GM12874 (cell line): ENCODE measurements around the gene GPR18.

Source experiments
- TF ChIP-seq, protein P1 (sequence below): IDR thresholded peaks from 2 replicates; pipeline ENCODE4 v1.5.1; 2011; ENCODE audit warnings: low read depth, mild to moderate bottlenecking, control low read depth, low read length, moderate library complexity; ENCODE audit not compliant: insufficient read depth

The GPR18 gene

DNA sequence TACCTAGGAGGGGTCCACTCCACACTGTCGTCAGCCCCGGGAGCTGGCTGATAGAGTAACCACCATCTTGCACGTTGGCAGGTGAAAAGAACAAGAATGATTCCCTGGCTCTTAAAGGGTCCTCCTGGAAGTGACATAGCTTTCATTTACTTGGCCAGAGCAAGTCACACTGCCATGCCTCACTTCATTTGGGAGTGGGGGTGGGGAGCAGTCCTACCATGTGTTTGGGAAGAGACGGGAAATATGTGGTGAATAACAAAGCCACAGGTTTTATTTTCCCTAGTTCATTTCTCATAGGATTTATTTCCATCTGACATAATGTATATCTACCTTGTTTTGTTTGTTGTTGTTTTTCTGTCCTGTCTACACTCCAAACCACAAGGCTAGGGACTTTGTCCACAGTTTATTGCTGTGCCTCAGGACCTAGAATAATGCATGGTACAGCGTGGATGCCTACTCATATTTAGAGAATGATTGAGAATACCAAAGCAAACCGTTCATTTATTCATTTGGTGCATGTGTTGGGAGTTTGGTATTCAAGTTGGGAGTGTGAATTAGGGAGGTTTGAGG is 30.8 kb downstream of the GPR18 start:
- TF ChIP-seq, protein P1, sequence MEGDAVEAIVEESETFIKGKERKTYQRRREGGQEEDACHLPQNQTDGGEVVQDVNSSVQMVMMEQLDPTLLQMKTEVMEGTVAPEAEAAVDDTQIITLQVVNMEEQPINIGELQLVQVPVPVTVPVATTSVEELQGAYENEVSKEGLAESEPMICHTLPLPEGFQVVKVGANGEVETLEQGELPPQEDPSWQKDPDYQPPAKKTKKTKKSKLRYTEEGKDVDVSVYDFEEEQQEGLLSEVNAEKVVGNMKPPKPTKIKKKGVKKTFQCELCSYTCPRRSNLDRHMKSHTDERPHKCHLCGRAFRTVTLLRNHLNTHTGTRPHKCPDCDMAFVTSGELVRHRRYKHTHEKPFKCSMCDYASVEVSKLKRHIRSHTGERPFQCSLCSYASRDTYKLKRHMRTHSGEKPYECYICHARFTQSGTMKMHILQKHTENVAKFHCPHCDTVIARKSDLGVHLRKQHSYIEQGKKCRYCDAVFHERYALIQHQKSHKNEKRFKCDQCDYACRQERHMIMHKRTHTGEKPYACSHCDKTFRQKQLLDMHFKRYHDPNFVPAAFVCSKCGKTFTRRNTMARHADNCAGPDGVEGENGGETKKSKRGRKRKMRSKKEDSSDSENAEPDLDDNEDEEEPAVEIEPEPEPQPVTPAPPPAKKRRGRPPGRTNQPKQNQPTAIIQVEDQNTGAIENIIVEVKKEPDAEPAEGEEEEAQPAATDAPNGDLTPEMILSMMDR, result no peak

DNA sequence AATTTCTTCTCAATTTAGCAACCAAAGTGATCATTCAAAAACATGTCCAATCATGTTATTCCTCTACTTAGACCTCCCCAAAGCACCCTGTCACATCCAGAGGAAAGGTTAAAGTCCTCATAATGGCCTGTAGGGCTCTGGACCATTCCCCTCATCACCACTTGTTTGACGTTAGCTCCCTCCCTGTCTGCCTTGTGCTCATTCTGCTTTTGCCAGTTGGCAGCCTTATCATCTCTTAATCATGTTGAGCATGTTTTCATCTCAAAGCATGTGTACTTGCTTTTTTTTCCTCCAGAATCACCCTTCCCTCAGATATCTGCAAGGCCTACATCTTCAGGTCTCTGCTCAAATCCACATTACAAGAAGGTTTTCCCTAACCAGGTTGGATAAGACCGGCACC is 31.7 kb downstream of the GPR18 start:
- TF ChIP-seq, protein P1, result no peak

DNA sequence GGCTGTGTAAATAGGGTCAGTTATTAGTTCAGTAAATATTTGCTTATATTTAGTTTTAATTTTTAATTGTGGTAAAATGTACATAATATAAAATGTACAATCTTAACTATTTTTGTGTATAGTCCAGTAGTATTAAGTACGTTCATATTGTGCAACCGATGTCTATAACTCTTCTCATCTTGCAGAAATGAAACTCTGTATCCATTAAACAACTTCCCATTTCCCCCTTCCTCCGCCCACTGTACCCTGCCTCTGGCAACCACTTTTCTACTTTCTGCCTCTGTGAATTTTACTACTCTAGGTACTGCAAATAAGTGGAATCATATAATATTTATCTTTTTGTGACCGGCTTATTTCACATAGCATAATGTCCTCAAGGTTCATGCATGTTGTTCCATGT is 33.1 kb downstream of the GPR18 start:
- TF ChIP-seq, protein P1, result no peak

DNA sequence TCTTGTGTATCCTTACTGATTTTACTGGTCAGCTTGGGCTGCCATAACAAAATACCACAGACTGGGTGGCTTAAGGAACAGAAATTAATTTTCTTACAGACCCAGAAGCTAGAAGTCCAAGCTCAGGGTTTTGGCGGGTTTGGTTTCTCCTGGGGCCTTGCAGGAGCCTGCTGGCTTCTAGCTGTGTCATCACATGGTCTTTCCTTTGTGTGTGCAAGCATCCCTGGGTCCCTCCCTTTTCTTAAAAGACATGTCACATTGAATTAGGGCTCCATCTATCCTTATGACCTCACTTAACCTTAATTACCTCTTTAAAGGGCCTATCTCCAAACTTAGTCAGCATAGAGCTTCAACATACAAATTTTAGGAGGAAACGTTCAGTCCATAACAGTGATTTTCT is 34.2 kb downstream of the GPR18 start:
- TF ChIP-seq, protein P1, result no peak

DNA sequence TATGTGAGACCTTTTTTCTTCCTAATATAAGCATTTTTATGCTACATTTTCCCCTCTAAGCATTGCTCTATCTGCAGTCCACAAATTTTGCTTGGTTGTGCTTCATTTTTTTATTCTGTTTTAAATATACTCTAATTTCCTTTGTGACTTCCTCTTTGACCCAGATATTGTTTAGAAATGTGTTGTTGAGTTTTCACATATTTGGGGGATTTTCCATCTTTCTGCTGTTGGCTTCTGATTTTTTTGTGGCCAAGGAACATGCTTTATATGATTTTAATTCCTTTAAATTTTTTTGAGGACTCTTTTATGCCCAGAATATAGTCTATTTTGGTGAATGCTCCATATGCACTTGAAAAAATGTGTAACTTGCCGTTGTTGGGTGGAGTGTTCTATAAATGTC is 34.6 kb downstream of the GPR18 start:
- TF ChIP-seq, protein P1, result no peak

DNA sequence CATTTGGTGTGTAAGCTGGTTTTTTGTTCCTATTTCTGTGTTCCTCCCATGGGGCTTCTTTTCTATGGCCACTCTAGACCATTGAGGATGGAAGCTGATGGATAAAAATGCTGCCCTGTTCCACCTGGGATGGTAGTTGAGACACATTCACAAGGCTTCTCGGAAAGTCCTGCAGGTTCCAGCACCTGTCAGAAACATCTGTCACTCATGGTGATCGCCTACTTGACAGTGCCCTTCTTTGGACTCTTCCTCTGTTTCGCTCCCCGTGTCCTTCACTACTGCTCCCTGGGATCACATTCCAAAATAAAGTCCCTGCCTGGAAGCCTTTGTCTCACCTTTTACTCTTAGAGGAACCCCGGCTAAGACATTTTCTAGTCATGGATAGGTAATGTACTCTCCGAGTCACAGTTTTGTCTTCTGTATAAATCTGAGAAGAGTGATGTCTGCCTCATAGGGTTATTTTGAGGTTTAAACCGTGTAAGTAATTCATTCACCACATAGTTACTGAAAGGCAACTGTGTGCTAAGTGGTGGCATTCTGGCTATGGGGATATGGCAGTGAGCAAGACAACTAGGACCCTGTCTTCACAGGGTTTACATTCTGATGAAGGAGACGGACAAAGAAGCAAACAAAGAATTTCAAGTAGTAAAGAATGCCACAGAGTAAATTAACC is 36.5 kb downstream of the GPR18 start:
- TF ChIP-seq, protein P1, result no peak

DNA sequence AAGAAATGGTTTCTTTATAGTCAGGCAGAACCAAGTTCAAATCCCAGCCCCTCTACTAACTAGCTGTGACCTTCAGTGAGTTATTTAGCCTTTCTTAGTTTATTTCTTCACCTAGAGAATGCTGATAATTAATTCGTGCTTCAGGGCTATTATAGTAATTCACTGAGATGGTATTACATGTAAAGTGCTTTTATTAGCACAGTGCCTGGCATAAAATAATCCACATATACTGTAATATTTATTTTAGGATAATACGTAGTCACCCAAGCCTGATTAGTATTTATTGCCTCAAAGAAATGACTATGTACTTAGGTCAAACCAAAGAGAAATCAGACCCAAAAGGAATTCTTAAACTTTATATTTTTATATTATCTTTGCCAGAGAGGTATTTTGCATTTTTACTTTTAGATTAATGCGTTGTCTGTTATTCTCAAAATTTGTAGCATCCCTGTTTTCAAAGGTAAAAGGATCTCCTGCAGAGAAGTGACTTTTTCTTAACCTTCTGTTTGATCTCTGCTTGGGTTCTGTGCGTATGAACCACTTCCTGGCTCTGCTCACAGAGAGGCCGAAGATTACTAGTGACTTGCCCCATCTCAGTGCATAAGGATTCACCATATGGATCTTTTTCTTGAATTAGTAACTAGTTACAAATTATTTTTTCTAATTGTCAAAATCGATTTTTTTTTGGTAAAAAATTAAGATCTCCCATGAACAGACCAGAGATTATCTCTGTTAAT is 37.8 kb downstream of the GPR18 start:
- TF ChIP-seq, protein P1, result no peak
